Hepatocyte (in vitro differentiated cells): Measurements from ENCODE around the gene DOK1.

Experiments used
- EZH2 ChIP-seq: fragments of 200-600 bp; sonication (generic); IDR thresholded peaks from 2 replicates; pipeline ENCODE4 v1.6.1; 2016; ENCODE audit warnings: antibody characterized with exemption, mild to moderate bottlenecking, borderline replicate concordance
- EZH2phosphoT487 ChIP-seq: fragments of 200-600 bp; sonication (generic); IDR thresholded peaks from one replicate; pipeline ENCODE4 v1.6.1; 2018; ENCODE audit warnings: antibody characterized with exemption, mild to moderate bottlenecking, low read depth, moderate library complexity; ENCODE audit not compliant: unreplicated experiment, severe bottlenecking
- TF ChIP-seq, protein P1 (sequence below): fragments of 200-600 bp; sonication (generic); IDR thresholded peaks from 2 replicates; pipeline ENCODE4 v1.5.1; 2016; ENCODE audit warnings: antibody characterized with exemption, mild to moderate bottlenecking; ENCODE audit not compliant: poor library complexity

DNA sequence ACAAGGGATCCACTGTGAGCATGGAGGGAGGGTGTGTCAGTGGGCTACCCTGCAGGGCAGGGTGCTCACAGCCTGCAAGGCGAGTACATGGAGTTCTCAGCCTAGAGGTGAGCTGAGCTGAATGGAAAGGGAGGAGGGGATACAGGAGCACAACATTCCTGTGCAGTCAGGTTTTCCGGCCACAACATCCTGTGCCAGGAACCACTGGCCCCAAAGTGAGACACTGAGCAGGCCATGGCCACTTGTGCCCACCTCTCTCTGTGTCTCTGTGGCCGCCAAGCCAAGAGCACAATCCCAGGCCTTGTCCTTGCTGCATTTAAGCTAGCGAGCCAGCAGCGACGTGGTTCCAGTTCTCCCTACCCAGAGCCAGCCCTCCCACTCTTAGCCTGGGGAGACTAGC, 6.1 kb downstream of the DOK1 start:
- TF ChIP-seq, protein P1, sequence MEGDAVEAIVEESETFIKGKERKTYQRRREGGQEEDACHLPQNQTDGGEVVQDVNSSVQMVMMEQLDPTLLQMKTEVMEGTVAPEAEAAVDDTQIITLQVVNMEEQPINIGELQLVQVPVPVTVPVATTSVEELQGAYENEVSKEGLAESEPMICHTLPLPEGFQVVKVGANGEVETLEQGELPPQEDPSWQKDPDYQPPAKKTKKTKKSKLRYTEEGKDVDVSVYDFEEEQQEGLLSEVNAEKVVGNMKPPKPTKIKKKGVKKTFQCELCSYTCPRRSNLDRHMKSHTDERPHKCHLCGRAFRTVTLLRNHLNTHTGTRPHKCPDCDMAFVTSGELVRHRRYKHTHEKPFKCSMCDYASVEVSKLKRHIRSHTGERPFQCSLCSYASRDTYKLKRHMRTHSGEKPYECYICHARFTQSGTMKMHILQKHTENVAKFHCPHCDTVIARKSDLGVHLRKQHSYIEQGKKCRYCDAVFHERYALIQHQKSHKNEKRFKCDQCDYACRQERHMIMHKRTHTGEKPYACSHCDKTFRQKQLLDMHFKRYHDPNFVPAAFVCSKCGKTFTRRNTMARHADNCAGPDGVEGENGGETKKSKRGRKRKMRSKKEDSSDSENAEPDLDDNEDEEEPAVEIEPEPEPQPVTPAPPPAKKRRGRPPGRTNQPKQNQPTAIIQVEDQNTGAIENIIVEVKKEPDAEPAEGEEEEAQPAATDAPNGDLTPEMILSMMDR: no peak
- no peak for TF ChIP-seq EZH2
- TF ChIP-seq EZH2phosphoT487: no peak
